Duodenal mucosa (tissue), 2 donors: ENCODE data around the gene SOX18.
A peak's percentile ranks its signal among the peaks of the same experiment; 100 is the strongest.

ENCODE experiments used
- H3K27ac ChIP-seq: one replicate; pipeline ENCODE4 v1.7.0; 2013; ENCODE audit warnings: low read depth, low read length
- H3K27me3 ChIP-seq, 2 donors: one replicate each; pipeline ENCODE4 v1.7.0; 2013; ENCODE audit warnings: low read length in 2 of 2, control low read depth in 1 of 2; ENCODE audit not compliant: insufficient read depth in 2 of 2, control insufficient read depth in 1 of 2
- H3K36me3 ChIP-seq, 2 donors: one replicate each; pipeline ENCODE4 v1.7.0; 2013; ENCODE audit warnings: low read length in 2 of 2, control low read depth in 1 of 2; ENCODE audit not compliant: insufficient read depth in 2 of 2, control insufficient read depth in 1 of 2
- H3K4me1 ChIP-seq, 2 donors: one replicate each; pipeline ENCODE4 v1.7.0; 2013; ENCODE audit warnings: low read length in 2 of 2, control low read depth in 1 of 2; ENCODE audit not compliant: insufficient read depth in 2 of 2, control insufficient read depth in 1 of 2
- H3K4me3 ChIP-seq, 2 donors: one replicate each; pipeline ENCODE4 v1.7.0; 2013; ENCODE audit warnings: low read length in 2 of 2, low read depth in 1 of 2
- H3K9ac ChIP-seq, 2 donors: one replicate each; pipeline ENCODE4 v1.7.0; 2013; ENCODE audit warnings: low read length in 2 of 2, low read depth in 1 of 2
- H3K9me3 ChIP-seq, 2 donors: one replicate each; pipeline ENCODE4 v1.7.0; 2013; ENCODE audit warnings: low read length in 2 of 2, control low read depth in 1 of 2; ENCODE audit not compliant: control insufficient read depth in 1 of 2

The SOX18 gene

DNA sequence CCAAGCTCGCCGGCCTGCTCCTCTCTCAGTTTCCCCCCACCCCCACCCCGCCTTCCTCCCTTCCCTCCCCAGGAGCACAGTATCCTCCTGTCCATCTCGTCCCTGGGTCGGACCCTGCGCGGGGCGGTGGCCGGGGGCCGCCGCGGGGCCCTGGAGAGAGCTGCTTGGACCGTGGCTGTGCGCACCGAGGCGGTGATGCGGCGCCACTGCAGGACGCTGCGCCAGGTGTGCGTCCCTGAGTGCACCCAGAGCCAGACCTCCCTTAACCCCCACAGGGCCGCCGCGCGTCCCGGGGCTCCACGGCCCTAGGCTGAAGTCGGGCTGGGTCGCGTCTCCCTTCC lies 11.2 kb downstream of the SOX18 start:
- Histone ChIP-seq H3K4me1 (peaks cover 7 to 28% of the 10 kb centered on the region in 2 donors), H3K9ac (no peak overlapping the region), H3K4me3 (peak overlapping the region in 1 of 2 donors; percentile 55), H3K36me3 (peaks cover 10 to 18% of the 10 kb centered on the region in 2 donors), H3K27me3 (peaks cover 47 to 57% of the 10 kb centered on the region in 2 donors), H3K27ac (no peak overlapping the region), H3K9me3 (no peaks in the 10 kb centered on the region)

DNA sequence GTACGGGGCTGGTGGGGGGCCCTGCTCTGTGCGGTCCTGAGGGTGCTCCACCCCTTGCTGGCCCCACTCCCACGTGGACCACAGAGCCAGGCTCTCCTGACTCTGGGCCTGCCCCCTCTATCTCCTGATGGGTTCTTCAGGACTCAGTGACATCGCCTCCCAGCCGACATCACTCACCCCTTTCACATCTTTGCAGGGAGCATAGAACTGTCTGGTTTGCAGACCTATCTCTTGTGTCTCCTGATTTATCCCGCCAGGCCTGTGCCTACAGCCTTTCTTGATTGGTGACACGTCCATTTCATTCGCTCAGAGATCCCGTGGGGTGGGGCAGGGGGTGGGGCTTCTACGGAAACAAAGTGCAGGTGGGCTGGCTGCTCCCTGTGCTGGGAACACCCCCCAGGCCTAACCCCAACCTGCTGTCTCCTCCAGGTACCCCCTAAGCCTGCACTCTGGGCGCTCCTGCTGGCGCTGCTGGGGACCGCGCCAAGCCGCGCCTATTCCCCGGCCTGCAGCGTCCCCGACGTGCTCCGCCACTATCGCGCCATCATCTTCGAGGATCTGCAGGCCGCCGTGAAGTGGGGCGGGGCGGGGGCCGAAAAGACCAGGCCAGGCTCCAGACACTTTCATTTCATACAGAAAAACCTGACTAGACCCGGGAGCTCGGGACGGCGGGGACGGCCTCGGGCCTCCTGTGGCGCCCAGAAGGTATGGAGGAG lies 11.8 kb downstream of the SOX18 start:
- H3K36me3 ChIP-seq = peaks cover 14 to 24% of the 10 kb centered on the region in 2 donors
- peaks cover 7 to 28% of the 10 kb centered on the region in 2 donors for H3K4me1 ChIP-seq
- H3K9ac ChIP-seq = no peak overlapping the region
- peaks cover 49 to 57% of the 10 kb centered on the region in 2 donors for H3K27me3 ChIP-seq
- no peak overlapping the region for H3K27ac ChIP-seq
- no peak overlapping the region for H3K4me3 ChIP-seq
- H3K9me3 ChIP-seq = no peaks in the 10 kb centered on the region

- H3K9me3 ChIP-seq = no peaks in the 10 kb centered on the region
- peaks cover 18 to 29% of the 10 kb centered on the region in 2 donors for H3K36me3 ChIP-seq
- H3K9ac ChIP-seq = no peak overlapping the region
- no peak overlapping the region for H3K27ac ChIP-seq
- peaks cover 7 to 28% of the 10 kb centered on the region in 2 donors for H3K4me1 ChIP-seq
- peaks cover 47 to 57% of the 10 kb centered on the region in 2 donors for H3K27me3 ChIP-seq
- H3K4me3 ChIP-seq = no peak overlapping the region
Measured at GRCh38 chr20:64037199-64037497, 12.3 kb downstream of the SOX18 start.

GRCh38 chr20:64036346-64037198 lies 12.9 kb downstream of the SOX18 start:
- Histone ChIP-seq H3K9me3 (no peaks in the 10 kb centered on the region), H3K4me1 (peaks cover 7 to 28% of the 10 kb centered on the region in 2 donors), H3K36me3 (peaks cover 24 to 34% of the 10 kb centered on the region in 2 donors), H3K27me3 (peaks cover 42 to 51% of the 10 kb centered on the region in 2 donors), H3K27ac (no peak overlapping the region), H3K4me3 (no peak overlapping the region), H3K9ac (no peak overlapping the region)

- no peak within 1 kb of the TSS for H3K27ac ChIP-seq
Measured at GRCh38 chr20:64035933-64036345, 13.5 kb downstream of the SOX18 start, which contains the start of gene C20orf204. Gene C20orf204, plus strand, starts transcription at chr20:64036182. Its CDS starts 142 bp downstream, at chr20:64036324.

DNA sequence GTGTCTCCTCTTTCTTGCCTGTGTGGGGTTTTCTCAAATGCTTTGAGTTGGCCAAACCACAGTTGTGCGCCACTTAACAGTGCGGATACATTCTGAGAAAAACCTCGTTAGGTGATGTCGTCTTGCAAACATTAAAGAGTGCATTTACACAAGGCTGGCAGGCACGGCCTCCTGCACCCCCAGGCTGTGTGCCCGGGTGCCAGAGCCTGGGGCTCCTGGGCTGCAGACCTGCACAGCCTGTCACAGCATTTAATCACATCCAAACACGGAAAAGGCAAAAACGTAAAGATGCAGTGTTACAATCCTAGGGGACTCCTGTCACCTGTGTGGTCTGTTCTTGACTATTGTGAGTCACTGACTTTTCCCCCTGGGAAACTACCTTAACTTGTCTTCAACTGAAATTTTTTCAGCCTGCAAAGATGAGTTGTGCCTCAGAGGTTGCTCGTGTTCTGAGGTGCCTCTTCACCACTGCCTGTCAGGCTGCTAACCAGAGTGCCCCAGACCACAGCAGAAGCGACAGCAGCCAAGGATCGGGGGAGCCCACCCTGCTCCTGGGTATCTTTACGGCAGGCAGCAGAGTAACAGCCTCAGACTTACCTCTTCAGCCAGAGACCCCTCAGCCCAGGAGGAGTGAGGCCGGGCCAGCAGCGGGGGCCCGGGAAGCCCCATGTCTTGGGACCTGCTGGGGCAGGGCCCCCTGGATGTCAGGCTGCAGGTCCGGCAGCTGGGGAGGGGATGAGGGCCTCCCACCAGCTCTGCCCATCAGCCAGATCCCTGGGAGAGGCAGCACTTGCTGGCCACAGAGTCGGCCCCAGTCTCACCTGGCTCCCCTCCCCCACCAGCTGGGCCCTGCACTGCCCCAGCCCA lies 14.1 kb downstream of the SOX18 start:
- peaks cover 25 to 42% of the 10 kb centered on the region in 2 donors for H3K36me3 ChIP-seq
- H3K9me3 ChIP-seq = no peaks in the 10 kb centered on the region
- no peak overlapping the region for H3K9ac ChIP-seq
- H3K27me3 ChIP-seq = peaks cover 30 to 38% of the 10 kb centered on the region in 2 donors
- peaks cover 7 to 35% of the 10 kb centered on the region in 2 donors for H3K4me1 ChIP-seq
- H3K27ac ChIP-seq = no peak overlapping the region
- no peak overlapping the region for H3K4me3 ChIP-seq

More at GRCh38 chr20:64035933-64036345, 13.5 kb downstream of the SOX18 start, which contains the start of gene C20orf204:
- Histone ChIP-seq H3K9ac (no peak within 1 kb of the TSS), H3K4me3 (no peak within 1 kb of the TSS), H3K4me1 (peaks cover 7 to 30% of the 10 kb centered on the region in 2 donors), H3K9me3 (no peaks in the 10 kb centered on the region), H3K27me3 (peaks cover 37 to 45% of the 10 kb centered on the region in 2 donors), H3K36me3 (peaks cover 24 to 38% of the 10 kb centered on the region in 2 donors)

DNA sequence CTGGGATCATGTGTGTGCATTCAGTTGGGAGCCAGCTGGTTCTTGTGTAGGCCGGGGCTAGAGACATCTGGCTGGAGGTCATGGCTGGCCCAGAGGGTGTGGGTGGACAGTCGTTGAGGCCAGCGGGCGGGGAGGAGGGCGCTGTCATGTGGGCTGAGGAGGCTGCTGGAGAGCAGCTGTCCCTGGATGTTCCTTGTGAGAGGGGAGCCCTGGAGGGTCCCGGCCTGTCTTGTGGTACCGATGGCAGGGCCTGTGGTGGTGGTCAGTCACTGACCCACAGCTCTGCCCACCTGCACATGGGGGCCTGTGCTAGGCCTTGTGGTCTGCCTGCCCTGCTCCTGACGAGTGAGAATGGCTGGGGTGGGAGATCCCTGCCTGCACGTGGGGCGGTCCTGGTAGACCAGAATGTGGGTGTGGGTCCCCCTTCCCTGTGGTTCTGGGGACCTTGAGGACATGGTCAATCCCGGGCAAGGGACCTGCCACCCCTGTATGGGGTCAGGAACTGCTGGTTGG lies 15.4 kb downstream of the SOX18 start:
- H3K4me3 ChIP-seq = no peak overlapping the region
- H3K27me3 ChIP-seq = peaks cover 21 to 28% of the 10 kb centered on the region in 2 donors
- H3K9me3 ChIP-seq = no peaks in the 10 kb centered on the region
- H3K36me3 ChIP-seq = peaks cover 37 to 53% of the 10 kb centered on the region in 2 donors
- H3K9ac ChIP-seq = no peak overlapping the region
- no peak overlapping the region for H3K27ac ChIP-seq
- peaks cover 0 to 38% of the 10 kb centered on the region in 2 donors for H3K4me1 ChIP-seq

GRCh38 chr20:64032706-64033624 lies 16.5 kb downstream of the SOX18 start:
- Histone ChIP-seq H3K27ac (no peak overlapping the region), H3K4me1 (peaks cover 0 to 37% of the 10 kb centered on the region in 2 donors), H3K4me3 (no peak overlapping the region), H3K36me3 (peaks cover 45 to 64% of the 10 kb centered on the region in 2 donors), H3K27me3 (peaks cover 21 to 28% of the 10 kb centered on the region in 2 donors), H3K9me3 (no peaks in the 10 kb centered on the region), H3K9ac (no peak overlapping the region)

DNA sequence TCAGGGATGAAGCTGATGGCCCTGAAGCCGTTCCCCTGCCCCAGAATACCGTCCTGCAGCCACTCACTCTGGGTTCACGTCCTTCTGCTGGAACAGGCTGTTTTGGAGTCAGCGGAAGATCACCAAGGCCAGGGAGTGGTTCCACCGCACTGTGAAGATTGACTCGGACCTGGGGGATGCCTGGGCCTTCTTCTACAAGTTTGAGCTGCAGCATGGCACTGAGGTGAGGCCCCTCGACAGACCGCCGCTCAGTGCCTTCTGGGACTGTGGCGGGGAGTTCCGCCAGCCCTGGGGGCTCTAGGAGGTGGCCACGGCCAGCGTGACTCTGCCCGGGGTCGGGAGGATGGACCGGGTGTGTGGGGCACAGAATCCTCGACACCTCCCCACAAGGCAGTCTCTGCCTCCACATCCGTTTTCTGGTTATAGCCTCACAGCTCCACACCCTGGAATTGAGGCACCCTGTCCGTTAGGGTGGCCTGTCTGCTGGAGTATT lies 17.6 kb downstream of the SOX18 start:
- H3K4me1 ChIP-seq = peaks cover 0 to 30% of the 10 kb centered on the region in 2 donors
- no peak overlapping the region for H3K27ac ChIP-seq
- H3K9me3 ChIP-seq = no peaks in the 10 kb centered on the region
- no peak overlapping the region for H3K4me3 ChIP-seq
- H3K27me3 ChIP-seq = peaks cover 13 to 23% of the 10 kb centered on the region in 2 donors
- H3K9ac ChIP-seq = no peak overlapping the region
- H3K36me3 ChIP-seq = peaks cover 56 to 75% of the 10 kb centered on the region in 2 donors
